Measurements from ENCODE around the gene HLA-F.

Gene HLA-F
- total RNA-seq, result 348 to 378 reads per million in 2 experiments

- peak; percentile 79 for DNase-seq (ENCODE audit: low read depth)
These were observed at the start of gene HLA-F for GRCh38 chr6:29723262-29723665. Gene HLA-F (plus strand): TSS chr6:29723434. CDS start chr6:29723464, 30 bp downstream.

- DNase-seq (ENCODE audit: low read depth), result no peak
These were observed 49.2 kb upstream of the HLA-F start for GRCh38 chr6:29674008-29674407.

GRCh38 chr6:29675561-29675960, 47.7 kb upstream of the HLA-F start:
- no peak for DNase-seq (ENCODE audit: low read depth)

- DNase-seq (ENCODE audit: low read depth), result no peak
These were observed 46.1 kb upstream of the HLA-F start for GRCh38 chr6:29676981-29677601.

- no peak for DNase-seq (ENCODE audit: low read depth)
These were observed 45.1 kb upstream of the HLA-F start for GRCh38 chr6:29678114-29678513.

- no peak for DNase-seq (ENCODE audit: low read depth)
These were observed 43.3 kb upstream of the HLA-F start for GRCh38 chr6:29679962-29680361.

- DNase-seq (ENCODE audit: low read depth), result no peak
These were observed 42.8 kb upstream of the HLA-F start for GRCh38 chr6:29680416-29680815.

- DNase-seq (ENCODE audit: low read depth), result no peak
These were observed 42.3 kb upstream of the HLA-F start, which contains the start of gene ZFP57 for GRCh38 chr6:29680904-29681303. Gene ZFP57 (minus strand): TSS chr6:29681152. CDS start chr6:29677003, 4,149 bp downstream.

- DNase-seq (ENCODE audit: low read depth), result no peak
These were observed 41.4 kb upstream of the HLA-F start for GRCh38 chr6:29681811-29682210.

GRCh38 chr6:29685718-29686326, 37.4 kb upstream of the HLA-F start:
- no peak for DNase-seq (ENCODE audit: low read depth)

GRCh38 chr6:29694637-29695036, 28.6 kb upstream of the HLA-F start:
- no peak for DNase-seq (ENCODE audit: low read depth)

GRCh38 chr6:29696147-29697125, 26.8 kb upstream of the HLA-F start:
- no peak for DNase-seq (ENCODE audit: low read depth)

- DNase-seq (ENCODE audit: low read depth), result peak; percentile 51
These were observed 20.6 kb upstream of the HLA-F start for GRCh38 chr6:29702519-29703103.

- DNase-seq (ENCODE audit: low read depth), result no peak
These were observed 17.6 kb upstream of the HLA-F start for GRCh38 chr6:29705389-29706231.

GRCh38 chr6:29708432-29709179, 14.6 kb upstream of the HLA-F start:
- peak; percentile 72 for DNase-seq (ENCODE audit: low read depth)

- no peak for DNase-seq (ENCODE audit: low read depth)
These were observed 14.0 kb upstream of the HLA-F start for GRCh38 chr6:29709188-29709587.

- no peak for DNase-seq (ENCODE audit: low read depth)
These were observed 12.8 kb upstream of the HLA-F start for GRCh38 chr6:29710281-29710941.

- no peak for DNase-seq (ENCODE audit: low read depth)
These were observed 2.4 kb upstream of the HLA-F start for GRCh38 chr6:29720863-29721262.

- peak; percentile 70 for DNase-seq (ENCODE audit: low read depth)
These were observed 693 bp downstream of the HLA-F start for GRCh38 chr6:29723666-29724588.
